Fibroblast of peridontal ligament (primary cell): ENCODE results near the gene CDH13.
A peak's percentile ranks its signal among the peaks of the same experiment; 100 is the strongest.
"Not testable (repeated sequence)": the region's sequence is repeated elsewhere in the genome, so short reads cannot be mapped to it uniquely, and the experiment has no call there.

Experiments used
- DNase-seq: peaks from one replicate; pipeline ENCODE4 v3.0.0-alpha.2; 2010; ENCODE audit errors: extremely low read depth

CDH13 gene

GRCh38 chr16:82882982-82883835 is 256.4 kb downstream of the CDH13 start:
- DNase-seq, result no peak

DNA sequence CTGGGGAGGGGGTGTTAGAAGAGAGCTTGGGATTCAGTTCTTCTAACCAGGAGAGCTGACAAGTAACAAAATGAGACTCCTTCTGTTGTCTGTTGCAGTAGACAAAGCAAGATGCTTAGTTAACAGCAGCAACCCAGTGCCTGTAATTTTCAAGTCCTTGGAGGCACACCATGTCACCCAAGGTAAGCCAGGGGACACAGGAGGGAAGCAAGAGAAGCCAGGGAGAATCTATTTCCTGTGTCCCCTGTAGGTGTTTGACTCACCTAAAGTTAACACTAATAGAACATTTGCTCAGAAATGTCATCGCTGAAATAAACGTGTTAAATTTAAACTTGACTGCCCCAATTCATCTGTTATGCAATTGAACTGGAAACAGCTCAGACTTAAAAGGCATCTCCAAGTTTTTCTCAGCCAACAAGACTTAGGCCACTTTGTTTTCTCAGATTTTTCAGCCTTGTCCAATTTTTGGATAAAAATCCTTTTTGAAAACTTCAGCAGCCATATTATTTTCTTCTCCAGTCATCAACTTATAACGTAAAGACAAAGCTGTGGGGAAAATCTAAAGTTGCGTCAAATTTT is 257.6 kb downstream of the CDH13 start:
- no peak for DNase-seq

GRCh38 chr16:82886146-82886545 is 259.4 kb downstream of the CDH13 start:
- peak; percentile 8 for DNase-seq

GRCh38 chr16:82888591-82889001 is 261.8 kb downstream of the CDH13 start:
- DNase-seq, result peak; percentile 95

DNA sequence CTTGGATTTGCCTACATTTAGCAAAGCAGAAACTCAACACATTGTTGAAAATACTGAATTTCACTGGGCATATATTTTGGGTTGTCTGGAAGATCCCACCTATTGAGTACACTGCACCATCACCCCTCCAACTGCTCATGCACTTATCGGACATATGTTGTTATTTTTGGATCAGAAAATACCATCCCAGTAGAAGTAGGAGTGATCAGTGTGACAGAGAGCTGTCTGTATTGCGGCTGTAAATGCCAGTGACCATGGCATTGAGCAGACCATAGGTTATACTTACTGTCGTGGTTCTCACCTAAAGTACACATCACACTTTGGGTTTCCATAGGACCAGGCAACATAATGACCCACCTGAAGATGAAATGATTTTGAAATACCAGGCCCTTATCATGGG is 264.7 kb downstream of the CDH13 start:
- DNase-seq, result no peak

DNA sequence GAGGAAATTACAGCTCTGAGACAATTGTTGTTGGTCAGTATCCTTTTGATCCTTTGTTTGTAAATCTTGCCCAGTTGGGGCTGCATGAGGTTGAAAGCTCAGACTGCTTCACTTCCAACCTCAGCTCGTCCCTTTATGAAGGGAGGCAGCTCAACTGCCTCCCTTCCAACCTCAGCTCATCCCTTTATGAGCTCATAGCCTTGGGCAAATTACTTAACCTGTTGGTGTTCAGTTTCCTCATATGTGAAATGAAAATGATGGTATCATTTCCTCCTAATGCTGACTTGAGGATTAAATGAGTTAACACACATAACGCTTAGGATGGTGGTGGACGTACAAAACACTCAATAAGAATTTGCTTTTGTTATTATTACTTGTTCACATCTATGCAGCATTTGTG is 265.1 kb downstream of the CDH13 start:
- DNase-seq, result no peak

GRCh38 chr16:82892324-82892723 is 265.6 kb downstream of the CDH13 start:
- peak; percentile 11 for DNase-seq

GRCh38 chr16:82895843-82896242 is 269.1 kb downstream of the CDH13 start:
- no peak for DNase-seq

- DNase-seq, result no peak
Observed at GRCh38 chr16:82899006-82899405, 272.2 kb downstream of the CDH13 start.

- DNase-seq, result peak; percentile 43
Observed at GRCh38 chr16:82899731-82900450, 273.1 kb downstream of the CDH13 start.

DNA sequence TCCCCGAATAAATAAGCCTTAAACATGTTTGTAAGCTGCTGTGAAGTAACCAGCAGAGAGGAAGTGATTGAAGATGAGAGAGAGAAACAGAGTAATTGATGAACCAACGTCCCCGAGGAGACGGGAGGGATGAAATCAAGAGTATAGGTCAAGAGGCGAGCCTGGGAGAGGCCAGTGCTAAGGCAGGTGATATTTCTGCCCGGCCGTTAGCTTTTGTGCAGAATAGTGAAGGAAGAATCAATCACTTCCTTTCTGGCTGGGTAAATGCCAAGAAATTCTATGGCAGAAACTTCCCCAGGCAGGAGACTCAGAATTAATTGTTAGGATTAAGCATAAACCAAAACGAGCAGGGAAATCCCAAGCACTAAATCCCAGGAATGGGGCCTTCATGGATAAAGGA is 273.8 kb downstream of the CDH13 start:
- no peak for DNase-seq

GRCh38 chr16:82911925-82912324 is 285.2 kb downstream of the CDH13 start:
- no peak for DNase-seq

DNA sequence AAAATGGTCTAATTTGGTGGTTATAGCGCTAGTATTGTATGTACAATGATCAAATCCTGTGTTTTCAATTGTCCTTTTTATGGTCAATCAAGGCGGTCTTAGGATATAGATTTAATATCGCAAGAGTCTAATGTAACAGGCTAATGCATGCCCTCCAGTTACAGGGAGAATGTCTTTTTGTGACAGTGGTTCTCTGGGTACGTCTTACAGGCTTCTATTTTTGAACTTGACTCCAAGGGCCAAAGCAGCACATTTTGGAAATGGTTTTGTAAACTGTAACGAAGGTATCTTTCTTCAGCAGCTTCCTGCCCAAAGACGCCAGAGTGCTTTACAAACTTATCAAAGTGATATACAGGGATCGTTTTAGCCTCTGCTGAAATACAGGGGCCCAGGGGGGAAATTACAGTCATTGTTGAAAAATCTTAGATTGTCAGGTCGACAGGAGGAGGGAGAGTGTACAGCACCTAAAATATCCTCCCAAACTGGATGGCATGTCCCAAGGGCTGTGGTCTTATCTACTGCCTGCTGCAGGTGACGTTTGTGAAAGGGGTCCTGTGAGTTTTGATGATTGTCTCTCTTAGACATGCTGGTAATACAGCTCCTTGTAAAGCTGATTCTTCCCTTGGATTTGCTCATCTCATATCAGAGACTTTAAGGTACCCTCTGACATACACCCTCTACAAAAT is 288.5 kb downstream of the CDH13 start:
- DNase-seq, result no peak

DNA sequence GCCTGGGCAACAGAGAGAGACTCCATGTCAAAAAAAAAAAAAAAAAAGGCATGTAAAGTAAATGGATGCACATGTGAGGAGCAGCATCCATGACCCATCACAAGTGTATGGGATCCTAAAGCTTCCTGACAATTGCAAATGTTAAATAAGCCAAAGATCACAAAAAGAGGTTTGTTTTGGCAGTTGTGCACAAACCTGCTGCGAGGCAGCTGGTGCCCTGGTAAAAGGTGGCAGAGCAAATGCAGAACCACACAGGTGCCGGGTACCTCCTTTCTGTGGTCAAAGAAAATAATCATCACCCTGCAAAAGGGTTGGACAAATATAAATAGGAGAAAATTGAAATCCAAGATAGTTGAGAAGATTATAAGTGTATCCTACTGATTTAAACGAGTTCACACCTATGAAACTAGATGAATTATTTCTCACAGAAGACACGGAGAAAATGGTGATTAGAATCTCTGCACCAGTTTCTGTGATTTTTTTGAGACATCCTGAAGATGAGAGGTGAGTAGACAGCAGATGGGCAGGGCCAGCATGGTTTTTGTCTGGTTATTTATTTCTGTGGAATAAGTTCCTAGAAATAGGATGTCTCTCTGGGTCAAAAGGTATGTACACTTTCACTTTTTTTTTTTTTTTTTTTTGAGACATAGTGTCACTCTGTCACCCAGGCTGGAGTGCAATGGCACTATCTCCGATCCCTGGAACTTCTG is 291.3 kb downstream of the CDH13 start:
- no peak for DNase-seq

GRCh38 chr16:82924075-82924854 is 297.5 kb downstream of the CDH13 start:
- DNase-seq, result no peak

GRCh38 chr16:82926500-82926899 is 299.7 kb downstream of the CDH13 start:
- DNase-seq, result no peak

DNA sequence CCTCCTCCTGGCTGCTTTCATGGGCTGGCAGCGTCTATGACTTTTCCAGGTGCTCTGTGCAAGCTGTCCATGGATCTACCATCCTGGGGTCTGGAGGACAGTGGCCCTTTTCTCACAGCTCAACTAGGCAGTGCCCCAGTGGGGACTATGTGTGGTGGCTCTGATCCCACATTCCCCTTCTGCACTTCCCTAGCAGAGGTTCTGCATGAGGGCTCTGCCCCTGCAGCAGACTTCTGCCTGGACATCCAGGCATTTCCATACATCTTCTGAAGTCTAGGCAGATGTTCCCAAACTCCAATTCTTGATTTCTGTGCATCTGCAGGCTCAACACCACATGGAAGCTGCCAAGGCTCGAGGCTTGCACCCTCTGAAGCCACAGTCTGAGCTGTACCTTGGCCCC is 307.2 kb downstream of the CDH13 start:
- not testable (repeated sequence) for DNase-seq

GRCh38 chr16:82935766-82936165 is 309.0 kb downstream of the CDH13 start:
- no peak for DNase-seq

- peak; percentile 15 for DNase-seq
Observed at GRCh38 chr16:82936941-82937551, 310.3 kb downstream of the CDH13 start.

DNA sequence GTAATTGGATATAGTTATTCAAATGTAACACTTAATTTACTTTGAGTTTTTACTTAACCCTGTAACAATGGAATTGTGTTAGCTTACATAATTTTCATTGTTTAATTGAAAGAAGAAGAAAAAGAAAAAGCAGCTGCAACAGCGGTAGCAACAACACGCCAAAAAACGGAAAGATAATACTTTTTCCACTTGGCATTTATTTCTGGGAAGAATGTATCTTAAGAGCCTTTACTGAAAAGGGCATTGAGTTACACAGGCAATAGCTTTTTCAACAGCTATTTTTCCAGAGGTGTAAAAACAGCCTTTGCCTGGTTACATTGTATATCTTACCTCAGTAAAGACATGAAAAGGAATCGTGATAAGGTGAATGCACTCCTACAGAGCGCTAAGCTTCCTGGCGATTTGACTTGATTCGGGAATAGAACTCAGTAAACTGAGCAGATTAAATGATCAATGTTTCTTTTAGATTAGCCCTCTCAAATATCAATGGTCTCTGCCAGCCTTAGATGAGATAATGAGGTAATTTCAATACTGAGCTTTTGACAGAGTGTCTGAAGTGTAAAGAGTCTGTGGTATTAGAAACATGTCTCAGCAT is 311.3 kb downstream of the CDH13 start:
- DNase-seq, result no peak
